NCI-H524 (cell line): ENCODE measurements around the gene SCGB1C1.
"Not testable (repeated sequence)": the region's sequence is repeated elsewhere in the genome, so short reads cannot be mapped to it uniquely, and the experiment has no call there.

ENCODE experiments used
- DNase-seq, 2 experiments: peaks; one replicate each; lab custom pipeline; 2025; lab: John Stamatoyannopoulos, UW

SCGB1C1 gene

DNA sequence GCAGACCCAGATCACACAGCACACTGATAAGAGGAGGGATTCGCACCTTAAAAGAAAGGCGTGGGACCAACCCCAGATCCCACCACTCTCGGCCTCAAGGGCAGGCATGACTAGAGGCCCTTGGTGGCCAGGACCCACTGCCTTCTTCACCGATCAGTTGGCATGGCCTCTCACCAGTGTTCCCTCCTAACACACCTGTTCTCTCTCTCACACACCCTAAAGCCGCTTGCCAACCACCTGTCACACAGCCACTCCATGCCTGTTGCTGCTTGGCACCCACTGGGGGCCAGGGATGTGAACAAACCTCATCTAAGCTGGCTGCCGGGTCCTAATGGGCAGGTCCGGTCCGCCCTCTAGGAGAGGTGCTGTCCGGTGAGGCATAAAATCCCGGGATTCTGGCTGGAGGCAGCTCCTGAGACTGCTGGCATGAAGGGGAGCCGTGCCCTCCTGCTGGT is at the start of gene SCGB1C1:
SCGB1C1 (plus strand) TSS at position 405 of the 455 bp plus-strand sequence; CDS start at position 427, 22 bp downstream.
- DNase-seq: not testable (repeated sequence)

DNA sequence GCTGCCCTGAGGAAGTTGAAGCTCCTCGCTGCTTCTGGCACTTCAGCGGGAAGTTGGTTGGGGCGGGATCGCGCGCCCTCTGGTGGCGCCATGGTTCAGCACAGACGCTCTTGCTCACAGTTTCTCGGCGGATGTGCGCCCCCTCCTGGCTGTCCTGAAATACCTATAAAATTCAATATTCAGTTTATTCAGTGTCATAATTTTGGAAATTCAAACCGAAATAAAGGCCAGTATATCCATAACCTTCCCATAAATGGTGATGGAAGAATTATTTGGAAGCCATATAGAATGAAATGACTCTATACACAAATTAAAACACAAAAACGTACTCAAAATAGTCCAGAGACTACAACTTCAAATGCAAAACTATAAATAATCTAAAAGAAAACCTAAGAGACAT is 12.6 kb upstream of the SCGB1C1 start:
- DNase-seq: not testable (repeated sequence)

DNA sequence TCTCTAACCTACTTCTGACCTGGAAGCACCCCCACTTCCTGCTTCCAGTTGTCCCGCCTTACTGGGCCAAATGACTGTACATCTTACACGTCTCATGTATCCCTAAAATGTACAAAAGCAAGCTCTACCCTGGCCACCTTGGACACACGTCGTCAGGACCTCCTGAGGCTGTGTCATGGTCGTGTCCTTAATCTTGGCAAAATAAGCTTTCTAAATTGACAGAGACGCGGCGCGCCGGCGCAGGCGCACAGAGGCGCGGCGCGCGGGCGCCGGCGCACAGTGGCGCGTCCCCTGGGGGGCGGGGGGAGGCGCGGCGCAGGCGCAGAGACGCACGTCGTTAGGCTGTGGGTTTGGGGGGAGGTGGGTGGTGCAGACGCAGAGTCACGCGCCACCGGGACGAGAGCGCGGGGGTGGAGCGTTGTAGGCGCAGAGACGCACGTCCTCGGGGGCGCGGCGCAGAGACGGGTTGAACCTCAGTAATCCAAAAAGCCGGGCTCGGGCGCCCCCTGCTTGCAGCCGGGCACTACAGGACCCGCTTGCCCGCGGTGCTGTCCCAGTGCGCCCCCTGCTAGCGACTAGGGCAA is 3.6 kb upstream of the SCGB1C1 start:
- not testable (repeated sequence) for DNase-seq

GRCh38 chr11:189843-190311 is 3.0 kb upstream of the SCGB1C1 start:
- not testable (repeated sequence) for DNase-seq

DNA sequence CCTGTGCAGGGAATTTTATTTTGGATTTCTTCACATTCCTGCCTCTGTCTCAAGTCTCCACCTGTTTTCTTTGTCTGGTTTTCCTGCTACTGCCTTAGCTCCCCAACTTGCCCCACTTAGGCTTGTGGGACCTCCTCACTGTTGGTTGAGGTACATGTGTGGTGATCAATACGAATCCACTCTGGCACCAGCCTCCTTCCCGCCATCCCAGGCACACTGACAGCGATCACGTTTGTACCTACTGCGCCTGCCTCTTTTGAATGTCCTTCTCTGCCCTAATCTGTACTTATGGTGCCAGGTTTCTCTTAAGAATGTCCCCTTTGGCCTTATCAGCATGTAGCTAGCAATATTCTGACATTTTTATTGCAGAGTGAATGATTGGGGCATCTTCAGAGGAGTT is 2.3 kb upstream of the SCGB1C1 start:
- DNase-seq: not testable (repeated sequence)

- not testable (repeated sequence) for DNase-seq
Observed at GRCh38 chr11:191490-192478, 1.1 kb upstream of the SCGB1C1 start.

DNA sequence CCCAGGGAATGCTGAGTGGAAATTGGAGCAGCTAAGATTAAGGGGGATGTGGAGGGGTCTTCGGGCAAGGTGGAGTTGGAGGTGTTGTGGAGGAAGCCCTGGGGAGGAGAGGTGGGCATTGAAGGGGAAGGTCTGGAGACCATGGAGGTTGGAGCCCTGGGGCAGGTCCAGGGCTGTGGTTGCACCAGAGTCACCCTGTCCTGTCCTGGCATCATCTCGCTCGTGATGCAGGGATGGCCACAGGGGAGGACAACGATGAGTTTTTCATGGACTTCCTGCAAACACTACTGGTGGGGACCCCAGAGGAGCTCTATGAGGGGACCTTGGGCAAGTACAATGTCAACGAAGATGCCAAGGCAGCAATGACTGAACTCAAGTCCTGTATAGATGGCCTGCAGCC is 603 bp downstream of the SCGB1C1 start:
- not testable (repeated sequence) for DNase-seq

GRCh38 chr11:196786-197731 is 4.2 kb downstream of the SCGB1C1 start:
- no peak for DNase-seq

DNA sequence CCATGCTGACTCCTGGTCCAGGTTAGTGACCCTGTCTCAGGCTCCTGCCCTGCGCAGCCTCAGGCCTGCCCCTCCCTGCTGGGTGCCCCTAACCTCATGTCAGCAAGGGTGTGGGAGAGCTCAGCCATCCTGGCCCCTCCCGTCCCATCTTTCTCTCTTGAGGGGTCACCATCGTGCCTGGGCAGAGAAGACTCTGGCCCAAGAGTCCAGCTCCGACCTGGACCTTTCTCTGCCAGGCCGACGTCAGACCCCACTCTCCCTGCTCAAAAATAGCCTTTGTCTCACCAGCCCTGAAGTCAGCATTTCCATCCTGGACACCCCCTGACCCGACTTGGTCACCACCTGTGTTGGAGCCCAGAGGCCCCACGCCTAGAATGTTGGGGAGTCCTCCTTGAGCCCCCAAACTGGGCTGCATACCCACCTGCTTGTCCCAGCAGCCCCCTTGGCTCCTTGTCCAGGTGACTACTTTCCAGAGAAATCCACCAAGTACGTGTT is 4.9 kb downstream of the SCGB1C1 start:
- DNase-seq: no peak

- DNase-seq: no peak
Observed at GRCh38 chr11:198236-198806, 5.4 kb downstream of the SCGB1C1 start.

DNA sequence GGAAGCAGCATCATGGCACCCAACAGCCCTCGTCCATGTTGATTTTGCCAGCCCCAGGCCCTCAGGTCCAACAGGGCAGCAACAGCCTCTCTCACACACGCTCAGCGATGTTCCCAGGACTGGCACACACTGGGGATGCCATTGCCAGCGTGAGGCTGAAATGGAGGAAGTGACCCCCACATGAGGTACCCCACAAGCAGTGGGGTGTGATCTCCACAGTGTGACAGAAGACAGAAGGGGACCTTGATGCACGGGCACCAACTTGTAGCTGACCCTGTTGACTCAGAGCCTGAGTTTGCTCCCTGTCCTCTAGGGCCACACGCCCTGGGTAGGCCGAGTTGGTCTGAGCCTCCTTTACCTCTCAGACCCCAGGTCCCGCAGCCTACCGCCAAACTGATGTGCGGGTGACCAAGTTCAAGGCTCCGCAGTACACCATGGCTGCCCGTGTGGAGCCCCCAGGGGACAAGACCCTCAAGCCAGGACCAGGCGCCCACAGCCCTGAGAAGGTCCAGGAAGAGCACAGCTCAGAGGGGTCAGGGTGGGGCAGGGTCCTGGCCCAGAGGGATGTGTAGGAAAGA is 6.2 kb downstream of the SCGB1C1 start:
- DNase-seq: no peak

DNA sequence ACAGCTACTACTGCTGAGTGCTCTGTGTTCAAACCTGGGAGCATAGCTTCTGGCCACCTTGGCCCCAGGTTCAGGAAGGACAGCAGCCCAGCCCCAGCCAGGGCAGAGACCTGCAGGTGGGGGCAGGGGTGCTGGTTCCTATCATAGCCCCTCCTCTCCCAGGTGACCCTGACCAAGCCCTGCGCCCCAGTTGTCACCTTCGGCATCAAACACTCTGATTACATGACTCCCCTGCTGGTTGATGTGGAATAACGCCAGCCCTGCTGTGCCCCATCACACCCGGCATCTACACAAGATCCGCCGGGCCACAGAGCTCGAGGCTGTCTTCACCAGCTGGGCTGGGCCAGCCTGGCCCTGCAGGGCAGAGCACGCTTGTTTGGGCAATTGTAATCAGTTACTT is 6.9 kb downstream of the SCGB1C1 start:
- no peak for DNase-seq

DNA sequence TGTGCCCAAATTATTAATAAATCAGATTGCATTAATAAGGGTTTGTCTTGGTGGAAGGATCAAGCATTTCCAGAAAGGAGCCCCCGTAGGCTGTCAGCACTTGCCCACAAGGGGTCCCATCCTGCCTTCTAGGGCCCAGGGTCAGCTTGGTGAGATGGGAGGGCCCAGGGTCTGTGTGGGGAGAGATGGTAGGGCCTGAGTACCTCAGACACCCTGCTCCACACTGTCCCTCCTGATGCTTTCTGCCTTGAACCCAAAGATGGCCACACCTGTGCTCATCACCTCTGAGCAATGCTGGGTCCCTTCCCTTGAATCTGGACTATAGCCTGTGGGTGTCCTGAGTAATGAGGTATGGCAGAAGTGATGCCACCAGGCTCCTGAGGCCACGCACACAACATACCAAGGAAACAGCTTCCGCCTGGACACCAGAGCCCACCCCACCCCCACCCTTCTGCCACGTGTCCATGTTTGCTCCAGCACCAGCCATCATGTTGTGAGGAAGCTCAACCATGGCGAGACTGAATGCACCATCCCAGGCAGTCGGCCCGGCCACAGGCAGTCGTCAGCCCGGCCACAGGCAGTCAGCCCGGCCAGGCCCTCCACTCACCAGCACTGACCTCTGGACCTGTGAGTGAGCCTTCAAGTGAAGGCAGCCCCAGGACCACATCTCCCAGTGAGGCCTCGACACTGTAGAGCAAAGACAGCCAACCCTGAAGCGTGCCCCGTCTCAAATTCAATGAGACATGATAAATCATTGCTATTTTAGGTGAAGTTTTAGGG is 7.5 kb downstream of the SCGB1C1 start:
- no peak for DNase-seq

DNA sequence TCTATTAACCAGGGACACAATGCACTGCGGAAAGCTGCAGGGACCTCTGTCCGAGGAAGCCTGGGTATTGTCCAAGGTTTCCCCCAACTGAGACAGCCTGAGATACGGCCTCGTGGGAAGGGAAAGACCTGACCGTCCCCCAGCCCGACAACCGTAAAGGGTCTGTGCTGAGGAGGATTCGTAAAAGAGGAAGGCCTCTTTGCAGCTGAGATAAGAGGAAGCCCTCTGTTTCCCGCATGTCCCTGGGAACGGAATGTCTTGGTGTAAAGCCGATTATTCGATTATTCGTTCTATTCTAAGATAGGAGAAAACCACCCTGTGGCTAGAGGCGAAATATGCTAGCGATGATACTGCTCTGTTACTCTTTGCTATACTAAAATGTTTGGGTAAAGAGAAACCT is 9.1 kb downstream of the SCGB1C1 start:
- DNase-seq: no peak

DNA sequence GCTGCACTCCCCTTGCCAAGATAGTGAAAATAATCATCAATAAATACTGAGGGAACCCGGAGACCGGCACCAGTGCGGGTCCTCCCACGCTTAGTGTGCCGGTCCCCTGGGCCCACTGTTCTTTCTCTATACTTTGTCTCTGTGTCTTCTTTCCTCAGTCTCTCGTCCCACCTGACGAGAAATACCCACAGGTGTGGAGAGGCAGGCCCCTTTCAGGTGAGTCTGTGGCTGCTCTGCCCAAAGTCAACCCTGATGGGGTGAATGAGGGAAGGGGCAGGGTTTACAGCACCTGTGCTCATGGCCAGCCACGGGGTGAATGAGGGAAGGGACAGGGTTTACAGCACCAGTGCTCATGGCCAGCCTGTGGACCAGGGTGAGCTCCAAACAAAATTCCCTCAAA is 9.6 kb downstream of the SCGB1C1 start:
- no peak for DNase-seq

GRCh38 chr11:203056-203944 is 10.4 kb downstream of the SCGB1C1 start:
- no peak for DNase-seq

DNA sequence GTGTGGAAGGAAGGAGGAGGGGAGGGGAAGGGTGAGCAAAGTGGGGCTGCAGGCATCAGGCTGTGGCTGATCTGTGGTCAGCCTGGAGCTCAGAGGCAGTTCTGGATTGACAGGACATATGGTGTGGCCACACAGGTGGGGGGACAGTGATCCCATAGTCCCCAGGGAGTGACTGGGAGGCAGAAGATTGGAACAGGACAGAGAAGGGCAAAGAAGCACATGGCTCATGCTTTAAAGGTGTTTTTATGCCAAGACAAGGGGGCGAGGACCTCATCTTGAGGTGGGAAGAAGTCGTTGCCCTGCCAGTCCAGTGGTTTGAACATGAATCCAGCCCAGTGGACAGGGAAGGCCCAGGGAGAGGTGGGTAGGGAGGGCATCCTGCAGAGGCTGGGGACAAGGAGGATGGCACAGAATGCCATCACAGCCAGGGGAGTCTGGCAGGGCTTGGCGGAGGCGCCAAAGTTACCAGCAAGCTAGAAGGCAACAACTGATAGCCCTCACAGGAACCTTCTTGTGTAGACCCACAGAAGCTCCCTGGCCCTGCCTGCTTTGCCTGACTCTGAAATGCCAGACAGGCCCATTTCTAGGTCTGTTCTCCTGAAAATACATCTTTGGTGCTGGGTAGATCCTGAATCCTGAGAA is 11.2 kb downstream of the SCGB1C1 start:
- DNase-seq: no peak

- DNase-seq: no peak
Observed at GRCh38 chr11:204587-205109, 11.8 kb downstream of the SCGB1C1 start.
